Transverse colon (tissue), 4 donors: ENCODE data around the gene RAD9B. TPM values are rescaled to one million over a fixed set of nuclear protein-coding genes. Genes with fewer than 3 reads are reported as not detected.
"Not testable (repeated sequence)": the region's sequence is repeated elsewhere in the genome, so short reads cannot be mapped to it uniquely, and the experiment has no call there.

ENCODE experiments used
- DNase-seq: peaks from one replicate; pipeline ENCODE4 v3.0.0-alpha.2; 2019
- H3K27ac ChIP-seq, 4 donors: fragments of 200-600 bp; sonication (generic); 2 replicates each; pipeline ENCODE4 v1.5.1; 2016 to 2018; ENCODE audit warnings: inconsistent platforms in 4 of 4
- H3K27me3 ChIP-seq: fragments of 200-600 bp; sonication (generic); 2 replicates; pipeline ENCODE4 v1.5.1; 2017; ENCODE audit warnings: inconsistent platforms
- H3K36me3 ChIP-seq, 4 donors: fragments of 200-600 bp; sonication (generic); 2 replicates each; pipeline ENCODE4 v1.5.1; 2017 to 2019; ENCODE audit warnings: inconsistent platforms in 4 of 4
- H3K4me1 ChIP-seq, 4 donors: fragments of 200-600 bp; sonication (generic); 2 replicates each; pipeline ENCODE4 v1.5.1; 2017 to 2020; ENCODE audit warnings: inconsistent platforms in 4 of 4
- H3K4me3 ChIP-seq, 4 donors: fragments of 200-600 bp; sonication (generic); 1 replicate in 1 of 4; 2 replicates in 3 of 4; pipeline versions ENCODE4 v1.5.1 to v1.6.1; 2017 to 2019; ENCODE audit warnings: inconsistent platforms in 4 of 4
- H3K9me3 ChIP-seq, 2 donors: fragments of 200-600 bp; sonication (generic); 2 replicates each; pipeline ENCODE4 v1.5.1; 2017 to 2019; ENCODE audit warnings: inconsistent platforms in 2 of 2
- CTCF ChIP-seq, 5 experiments: fragments of 200-600 bp in 3 of 5; fragments of 450-650 bp in 2 of 5; sonication (generic) in 3 of 5; IDR thresholded peaks; 1 replicate in 2 of 5; 2 replicates in 3 of 5; pipeline ENCODE4 v1.5.1; 2016 to 2017; ENCODE audit warnings: antibody characterized with exemption in 5 of 5, inconsistent platforms in 3 of 5, mild to moderate bottlenecking in 2 of 5, moderate library complexity in 1 of 5
- EP300 ChIP-seq: sonication (generic); formaldehyde crosslinking; IDR thresholded peaks from one replicate; pipeline ENCODE4 v1.6.1; 2017; ENCODE audit warnings: antibody characterized with exemption, low read depth
- POLR2A ChIP-seq: fragments of 450-650 bp; IDR thresholded peaks from one replicate; pipeline ENCODE4 v1.6.1; 2016; ENCODE audit warnings: antibody characterized with exemption, mild to moderate bottlenecking, moderate library complexity
- POLR2AphosphoS5 ChIP-seq, 3 donors: sonication (generic); formaldehyde crosslinking; IDR thresholded peaks; one replicate each; pipeline ENCODE4 v1.6.1; 2016; ENCODE audit warnings: antibody characterized with exemption in 3 of 3
- WGBS, 2 donors: methylation state at CpG; one replicate each; pipeline ENCODE4 v1.1.5; 2018; ENCODE audit warnings: low coverage in 1 of 2; 5-methylcytosine and 5-hydroxymethylcytosine counted together
- in situ Hi-C, 4 donors: fragments of 200-750 bp; cut with MboI; loops; one replicate each; pipeline versions ENCODE4 v1.15.0 to v1.15.1; 2017; ENCODE audit warnings: low sequenced_read_pairs in 3 of 4, low pct_ligation_motif_present in 1 of 4, low pct_unique_long_range_greater_than_20kb in 1 of 4
- intact Hi-C: fragments of 100-400 bp; cut with DNase I; formaldehyde crosslinking; loops from one replicate; pipeline ENCODE4 v1.15.1; 2023; ENCODE audit warnings: low total_unique reads
- total RNA-seq, 4 donors: library from RNA; depleted of rRNA; stranded (reverse); fragments of >200 nt; gene quantifications; one replicate each; pipeline ENCODE4 v1.1.0, GENCODE V29; 2016

RAD9B gene
- total RNA-seq, 4 donors from 2014 or later = 0.27 to 0.32 TPM; not detected in 2

- peaks cover 0 to 20% (median 0%) of the 10 kb centered on the region in 4 donors for H3K36me3 ChIP-seq
- 70 to 74% methylated on average over 3 to 5 of the region's 5 CpGs for WGBS, 2 donors
- peaks cover 37 to 73% (median 53%) of the 10 kb centered on the region in 4 donors for H3K4me1 ChIP-seq
Measured at GRCh38 chr12:110538869-110539622, 36.9 kb downstream of the RAD9B start.

DNA sequence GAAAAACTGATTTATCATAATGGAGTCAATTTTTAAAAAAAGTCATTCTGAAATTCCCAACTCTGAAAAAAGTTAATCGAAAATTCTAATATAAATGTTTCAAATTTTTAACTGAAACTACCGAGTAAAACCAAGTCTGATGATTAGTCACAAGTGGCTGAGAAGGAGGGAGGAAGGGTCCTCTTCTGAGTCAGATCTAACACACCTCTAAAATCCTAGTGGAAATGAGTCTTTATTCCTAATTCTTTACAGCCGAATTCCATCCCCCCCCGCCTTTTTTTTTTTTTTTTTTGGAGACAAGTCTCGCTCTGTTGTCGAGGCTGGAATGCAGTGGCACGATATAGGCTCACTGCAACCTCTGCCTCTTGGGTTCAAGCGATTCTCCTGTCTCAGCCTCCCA is 37.9 kb downstream of the RAD9B start:
- Histone ChIP-seq H3K27ac (peak overlapping the region in 2 of 4 donors; percentile 66 to 72), H3K4me3 (no peak overlapping the region), H3K36me3 (peaks cover 0 to 20% (median 0%) of the 10 kb centered on the region in 4 donors), H3K27me3 (no peaks in the 10 kb centered on the region), H3K9me3 (no peaks in the 10 kb centered on the region), H3K4me1 (peaks cover 38 to 73% (median 56%) of the 10 kb centered on the region in 4 donors)
- no peak for DNase-seq
- no peak for TF ChIP-seq POLR2A
- TF ChIP-seq CTCF (IDR thresholded peaks at IDR 0.05) = no peak
- no peak for TF ChIP-seq EP300
- no peak for TF ChIP-seq POLR2AphosphoS5 (IDR thresholded peaks at IDR 0.05)
- in situ Hi-C loops = no loop called here
- intact Hi-C loops = no loop called here
- WGBS, 2 donors = 80 to 89% methylated on average over 3 to 8 of the region's 8 CpGs

More at GRCh38 chr12:110538869-110539622, 36.9 kb downstream of the RAD9B start:
- H3K27ac ChIP-seq = peak overlapping the region; percentile 66 to 77 (median 72)
- intact Hi-C loops = no loop called here
- H3K27me3 ChIP-seq = no peaks in the 10 kb centered on the region
- DNase-seq = peak; percentile 62
- TF ChIP-seq POLR2A (no peak), EP300 (no peak), POLR2AphosphoS5 (IDR thresholded peaks at IDR 0.05) (no peak), CTCF (IDR thresholded peaks at IDR 0.05) (peak in 1 of 5 experiments; percentile 40)
- no peaks in the 10 kb centered on the region for H3K9me3 ChIP-seq
- H3K4me3 ChIP-seq = no peak overlapping the region
- in situ Hi-C loops = no loop called here

GRCh38 chr12:110543252-110543959 is 41.3 kb downstream of the RAD9B start:
- Histone ChIP-seq H3K4me3 (peak overlapping the region in 1 of 4 donors; percentile 1), H3K36me3 (peaks cover 0 to 9% (median 0%) of the 10 kb centered on the region in 4 donors), H3K27ac (peak overlapping the region; percentile 81 to 88 (median 82)), H3K4me1 (peaks cover 30 to 65% (median 43%) of the 10 kb centered on the region in 4 donors), H3K9me3 (no peaks in the 10 kb centered on the region), H3K27me3 (no peaks in the 10 kb centered on the region)
- DNase-seq = peak; percentile 90
- peak in 2 of 3 donors; percentile 56 to 70 for TF ChIP-seq POLR2AphosphoS5 (IDR thresholded peaks at IDR 0.05)
- no peak for TF ChIP-seq EP300
- no peak for TF ChIP-seq CTCF (IDR thresholded peaks at IDR 0.05)
- no peak for TF ChIP-seq POLR2A
- WGBS, 2 donors = 16 to 20% methylated on average over 3 to 7 of the region's 7 CpGs
- in situ Hi-C loops (no loop called here), intact Hi-C loops (no loop called here)

GRCh38 chr12:110543965-110544364 is 41.8 kb downstream of the RAD9B start:
- TF ChIP-seq EP300 = no peak
- no peak for TF ChIP-seq POLR2A
- TF ChIP-seq CTCF (IDR thresholded peaks at IDR 0.05) = no peak
- TF ChIP-seq POLR2AphosphoS5 (IDR thresholded peaks at IDR 0.05) = no peak
- no peak for DNase-seq
- H3K36me3 ChIP-seq = peaks cover 0 to 9% (median 0%) of the 10 kb centered on the region in 4 donors

GRCh38 chr12:110545259-110545658 is 43.1 kb downstream of the RAD9B start:
- H3K27me3 ChIP-seq, DNase-seq, in situ Hi-C loops, H3K36me3 ChIP-seq, intact Hi-C loops, H3K9me3 ChIP-seq, H3K4me3 ChIP-seq: not testable (repeated sequence)
- 84% methylated on average over 4 of the region's 4 CpGs; no CpG with 5 or more reads in 1 of the 2 donors for WGBS, 2 donors
- Histone ChIP-seq H3K4me1 (peaks cover 34 to 64% (median 35%) of the 10 kb centered on the region in 4 donors), H3K27ac (peak overlapping the region; percentile 81 to 88 (median 82))

More at GRCh38 chr12:110543965-110544364, 41.8 kb downstream of the RAD9B start:
- Histone ChIP-seq H3K27ac (peak overlapping the region; percentile 81 to 88 (median 82)), H3K27me3 (no peaks in the 10 kb centered on the region), H3K4me3 (no peak overlapping the region), H3K9me3 (no peaks in the 10 kb centered on the region), H3K4me1 (peaks cover 32 to 62% (median 41%) of the 10 kb centered on the region in 4 donors)
- intact Hi-C loops = no loop called here
- 66 to 70% methylated on average over 4 of the region's 4 CpGs for WGBS, 2 donors
- in situ Hi-C loops = no loop called here
